ENCODE data around the gene CDA. TPM values are rescaled to one million over a fixed set of nuclear protein-coding genes. Genes with fewer than 3 reads are reported as not detected.

The CDA gene
- total and polyA plus RNA-seq, 9 donors: 1.2 to 5.3 (median 2.0) TPM; not detected in 2

DNA sequence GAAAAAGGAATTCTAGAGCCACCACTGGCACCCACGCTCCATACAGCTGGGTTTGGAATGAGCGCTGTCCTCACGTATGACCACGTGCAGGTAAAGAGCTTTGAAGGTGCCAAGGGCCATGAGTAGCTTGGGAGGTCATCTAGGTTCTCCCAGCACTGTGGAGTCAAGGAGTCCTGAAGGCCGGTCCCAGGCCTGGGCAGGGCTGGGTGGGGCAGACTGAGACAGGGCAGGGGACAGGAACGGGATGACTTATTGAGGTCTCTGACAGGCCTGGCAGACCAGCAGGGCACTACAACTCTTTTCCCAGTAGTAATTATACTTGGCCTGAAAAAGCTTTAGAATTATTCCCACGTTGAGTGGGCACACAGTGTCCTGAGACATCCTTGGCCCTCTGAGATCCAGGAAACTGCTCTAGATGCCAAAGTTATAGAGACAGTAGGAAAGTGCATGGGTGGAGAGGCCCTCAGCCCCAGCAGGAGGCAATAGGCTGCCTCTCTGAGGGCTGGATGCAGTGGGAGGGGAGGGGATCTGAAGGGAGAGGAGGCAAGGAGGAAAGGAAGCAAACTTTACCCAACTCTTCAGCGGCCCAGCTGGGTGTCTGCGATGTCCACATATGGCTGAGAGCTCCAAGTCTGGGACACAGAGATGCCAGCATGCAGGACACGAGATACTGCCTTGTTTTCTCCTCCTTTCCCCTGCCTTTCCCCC is 1.8 kb upstream of the CDA start:
- Histone ChIP-seq H3K4me3 (no peak overlapping the region), H3K27me3 (no peaks in the 10 kb centered on the region), H3K4me1 (ENCODE audit: insufficient read depth) (peaks cover 2% of the 10 kb centered on the region), H3K27ac (no peak overlapping the region), H3K36me3 (no peaks in the 10 kb centered on the region), H3K9me3 (no peaks in the 10 kb centered on the region)
- no peak for DNase-seq
- TF ChIP-seq POLR2A (IDR thresholded peaks at IDR 0.05): no peak
- TF ChIP-seq, protein P1, sequence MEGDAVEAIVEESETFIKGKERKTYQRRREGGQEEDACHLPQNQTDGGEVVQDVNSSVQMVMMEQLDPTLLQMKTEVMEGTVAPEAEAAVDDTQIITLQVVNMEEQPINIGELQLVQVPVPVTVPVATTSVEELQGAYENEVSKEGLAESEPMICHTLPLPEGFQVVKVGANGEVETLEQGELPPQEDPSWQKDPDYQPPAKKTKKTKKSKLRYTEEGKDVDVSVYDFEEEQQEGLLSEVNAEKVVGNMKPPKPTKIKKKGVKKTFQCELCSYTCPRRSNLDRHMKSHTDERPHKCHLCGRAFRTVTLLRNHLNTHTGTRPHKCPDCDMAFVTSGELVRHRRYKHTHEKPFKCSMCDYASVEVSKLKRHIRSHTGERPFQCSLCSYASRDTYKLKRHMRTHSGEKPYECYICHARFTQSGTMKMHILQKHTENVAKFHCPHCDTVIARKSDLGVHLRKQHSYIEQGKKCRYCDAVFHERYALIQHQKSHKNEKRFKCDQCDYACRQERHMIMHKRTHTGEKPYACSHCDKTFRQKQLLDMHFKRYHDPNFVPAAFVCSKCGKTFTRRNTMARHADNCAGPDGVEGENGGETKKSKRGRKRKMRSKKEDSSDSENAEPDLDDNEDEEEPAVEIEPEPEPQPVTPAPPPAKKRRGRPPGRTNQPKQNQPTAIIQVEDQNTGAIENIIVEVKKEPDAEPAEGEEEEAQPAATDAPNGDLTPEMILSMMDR (IDR thresholded peaks at IDR 0.05): no peak
- TF ChIP-seq EP300 (IDR thresholded peaks at IDR 0.05): no peak
- intact Hi-C loops (cut with DNase I): no loop called here
- whole genome bisulfite sequencing, 3 donors: 66 to 78% (median 71%) methylated on average over 9 to 10 of the region's 10 CpGs

DNA sequence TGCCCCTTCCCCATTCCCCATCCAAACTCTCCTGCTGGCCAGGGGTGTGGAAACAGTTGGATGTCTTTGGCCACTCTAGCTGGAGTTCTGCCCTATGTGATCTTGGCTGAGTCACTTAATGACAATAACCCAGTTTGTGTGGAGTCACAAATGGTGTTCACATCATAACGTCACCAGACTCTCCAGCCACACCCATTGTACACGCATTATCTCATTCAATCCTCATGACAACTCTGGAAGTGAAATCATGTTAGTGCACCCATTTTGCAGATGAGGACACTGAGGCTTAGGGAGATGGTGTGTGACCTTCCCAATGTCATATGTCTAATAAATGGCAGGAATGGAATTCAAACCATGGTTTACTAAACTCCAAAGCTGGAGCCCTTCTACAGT is 1.2 kb upstream of the CDA start:
- peaks cover 2% of the 10 kb centered on the region for H3K4me1 ChIP-seq (ENCODE audit: insufficient read depth)
- H3K4me3 ChIP-seq: no peak overlapping the region
- no peak overlapping the region for H3K27ac ChIP-seq
- no peaks in the 10 kb centered on the region for H3K36me3 ChIP-seq
- no peaks in the 10 kb centered on the region for H3K27me3 ChIP-seq
- no peak for DNase-seq
- WGBS, 3 donors: 71 to 74% (median 71%) methylated on average over 2 of the region's 2 CpGs
- no peaks in the 10 kb centered on the region for H3K9me3 ChIP-seq
- intact Hi-C loops (cut with DNase I): no loop called here
- TF ChIP-seq, protein P1 (IDR thresholded peaks at IDR 0.05): no peak
- TF ChIP-seq POLR2A (IDR thresholded peaks at IDR 0.05): no peak
- no peak for TF ChIP-seq EP300 (IDR thresholded peaks at IDR 0.05)

DNA sequence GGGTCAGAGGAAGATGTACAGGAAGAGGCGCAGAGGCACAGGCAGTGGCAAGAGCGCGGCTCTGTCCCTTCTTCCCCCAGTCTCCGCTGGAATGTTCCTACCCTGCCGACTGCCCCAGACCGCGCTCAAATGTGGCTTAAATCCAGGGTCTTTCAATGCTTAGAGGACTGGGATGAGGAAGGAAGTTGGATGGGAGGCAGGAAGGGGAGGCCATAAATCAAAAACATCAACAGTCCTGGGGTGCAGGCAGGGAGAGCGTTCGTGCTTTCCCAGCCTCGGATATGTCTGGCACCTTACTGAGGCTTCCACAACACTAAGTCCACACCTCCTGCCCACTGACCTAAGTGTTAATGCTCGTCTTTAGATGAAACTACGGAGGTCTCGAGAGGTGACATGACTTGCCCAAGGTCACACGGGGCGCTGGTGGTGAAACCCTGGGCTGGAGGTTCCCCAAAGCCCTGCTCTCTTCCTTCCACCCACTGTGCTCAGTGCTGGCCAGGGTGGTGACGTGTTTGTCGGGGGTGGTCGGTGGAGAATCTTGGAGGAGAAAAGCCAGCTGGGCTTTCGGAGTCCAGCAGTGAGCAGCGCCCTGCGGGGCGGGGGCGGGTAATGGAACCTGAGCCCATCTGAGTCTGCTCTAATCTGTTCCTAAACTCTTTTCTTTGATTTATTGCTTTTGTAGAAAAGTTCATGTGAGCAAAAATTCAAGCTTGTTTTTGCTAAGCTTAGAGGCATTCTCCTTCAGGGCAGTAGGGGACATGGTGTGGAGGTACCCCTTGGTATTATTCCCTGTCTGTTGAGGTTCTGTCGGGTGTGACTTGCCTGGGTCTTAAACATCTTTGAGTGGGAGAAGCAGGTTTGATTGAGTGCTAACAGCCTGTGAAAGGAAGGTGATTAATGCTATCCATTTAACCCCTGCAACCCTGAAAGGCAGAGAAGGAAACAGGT is 708 bp downstream of the CDA start:
- peak; percentile 36 to 67 (median 52) for DNase-seq
- Histone ChIP-seq H3K4me3 (no peak overlapping the region), H3K27me3 (no peaks in the 10 kb centered on the region), H3K36me3 (no peaks in the 10 kb centered on the region), H3K27ac (no peak overlapping the region), H3K4me1 (ENCODE audit: insufficient read depth) (peaks cover 2% of the 10 kb centered on the region), H3K9me3 (no peaks in the 10 kb centered on the region)
- TF ChIP-seq POLR2A (IDR thresholded peaks at IDR 0.05) (no peak), EP300 (IDR thresholded peaks at IDR 0.05) (no peak)
- TF ChIP-seq, protein P1 (IDR thresholded peaks at IDR 0.05): no peak
- 3 to 7% (median 4%) methylated on average over 24 of the region's 24 CpGs for WGBS, 3 donors
- intact Hi-C loops (cut with DNase I): no loop called here

DNA sequence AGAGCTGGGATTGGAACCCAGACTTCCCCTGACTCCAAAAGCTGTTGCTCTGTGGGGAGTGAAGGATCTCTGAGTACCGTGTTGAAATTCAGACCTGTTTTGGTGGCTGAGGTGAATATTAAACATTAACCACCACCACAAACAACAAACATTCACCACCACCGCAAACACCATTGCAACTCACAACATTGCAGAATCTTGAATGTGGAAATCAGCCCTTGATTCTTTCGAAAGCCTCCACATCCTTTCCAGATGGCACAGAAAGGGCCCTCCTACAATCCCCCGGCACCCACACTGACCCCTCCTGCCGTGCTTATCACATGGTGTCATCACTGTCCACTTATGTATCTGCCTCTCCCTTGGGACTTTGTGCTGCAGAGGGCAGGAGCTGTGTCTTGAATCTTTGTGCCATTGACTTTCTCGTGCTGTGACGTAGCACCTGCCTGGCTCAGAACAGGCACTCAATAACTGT is 1.4 kb downstream of the CDA start:
- intact Hi-C loops (cut with DNase I): no loop called here
- no peak overlapping the region for H3K27ac ChIP-seq
- 40 to 47% (median 41%) methylated on average over 7 of the region's 7 CpGs for WGBS, 3 donors
- H3K4me3 ChIP-seq: no peak overlapping the region
- DNase-seq: no peak
- no peaks in the 10 kb centered on the region for H3K9me3 ChIP-seq
- H3K36me3 ChIP-seq: no peaks in the 10 kb centered on the region
- TF ChIP-seq, protein P1 (IDR thresholded peaks at IDR 0.05): no peak
- TF ChIP-seq EP300 (IDR thresholded peaks at IDR 0.05) (no peak), POLR2A (IDR thresholded peaks at IDR 0.05) (no peak)
- no peaks in the 10 kb centered on the region for H3K27me3 ChIP-seq
- peaks cover 2% of the 10 kb centered on the region for H3K4me1 ChIP-seq (ENCODE audit: insufficient read depth)
